HG03025 (cell line): ENCODE measurements around the gene HADHA.

ENCODE experiments used
- ATAC-seq: cut with Tn5 transposase; IDR thresholded peaks from one replicate; pipeline ENCODE4 v1.9.1; 2021; ENCODE audit warnings: mild to moderate bottlenecking, moderate library complexity; ENCODE audit not compliant: unreplicated experiment, low FRiP score

The HADHA gene

GRCh38 chr2:26245810-26246209 is 1.4 kb upstream of the HADHA start:
- ATAC-seq, result no peak

- peak; percentile 16 for ATAC-seq
Measured at GRCh38 chr2:26245231-26245732, 850 bp upstream of the HADHA start.

GRCh38 chr2:26243470-26244308 is 743 bp downstream of the HADHA start:
- no peak for ATAC-seq

GRCh38 chr2:26241928-26242436 is 2.5 kb downstream of the HADHA start:
- no peak for ATAC-seq

GRCh38 chr2:26238311-26238958 is 6.0 kb downstream of the HADHA start:
- no peak for ATAC-seq

GRCh38 chr2:26237868-26238267 is 6.6 kb downstream of the HADHA start:
- no peak for ATAC-seq

GRCh38 chr2:26235089-26235488 is 9.3 kb downstream of the HADHA start:
- no peak for ATAC-seq

GRCh38 chr2:26230806-26231205 is 13.6 kb downstream of the HADHA start:
- ATAC-seq, result no peak

GRCh38 chr2:26229595-26229994 is 14.8 kb downstream of the HADHA start:
- ATAC-seq, result no peak

- ATAC-seq, result no peak
Measured at GRCh38 chr2:26224095-26224494, 20.3 kb downstream of the HADHA start.

GRCh38 chr2:26223018-26223417 is 21.4 kb downstream of the HADHA start:
- no peak for ATAC-seq

- ATAC-seq, result no peak
Measured at GRCh38 chr2:26217720-26218119, 26.7 kb downstream of the HADHA start.

GRCh38 chr2:26216587-26216986 is 27.8 kb downstream of the HADHA start:
- no peak for ATAC-seq

- ATAC-seq, result no peak
Measured at GRCh38 chr2:26215833-26216232, 28.6 kb downstream of the HADHA start.

- ATAC-seq, result no peak
Measured at GRCh38 chr2:26214759-26215158, 29.7 kb downstream of the HADHA start.

GRCh38 chr2:26212011-26212410 is 32.4 kb downstream of the HADHA start:
- ATAC-seq, result no peak

- no peak for ATAC-seq
Measured at GRCh38 chr2:26203906-26204305, 40.5 kb downstream of the HADHA start.

- no peak for ATAC-seq
Measured at GRCh38 chr2:26202981-26203490, 41.4 kb downstream of the HADHA start.

- no peak for ATAC-seq
Measured at GRCh38 chr2:26197516-26197915, 46.9 kb downstream of the HADHA start.

- ATAC-seq, result no peak
Measured at GRCh38 chr2:26196683-26197418, 47.6 kb downstream of the HADHA start.
